ENCODE data around the gene PRND.
A peak's percentile ranks its signal among the peaks of the same experiment; 100 is the strongest.

PRND gene

GRCh38 chr20:4682682-4683081, 39.0 kb upstream of the PRND start:
- H3K36me3 ChIP-seq (ENCODE audit: control insufficient read depth in 4 of 4, insufficient read depth in 4 of 4, low read length in 3 of 4): no peaks in the 10 kb centered on the region
- H3K4me3 ChIP-seq (ENCODE audit: control insufficient read depth in 1 of 7, extremely low read depth in 1 of 7, insufficient read depth in 4 of 7, low read depth in 2 of 7, low read length in 6 of 7): no peak overlapping the region
- peaks cover 8 to 14% (median 11%) of the 10 kb centered on the region in 4 experiments for H3K4me1 ChIP-seq (ENCODE audit: control extremely low read depth in 1 of 4, control insufficient read depth in 4 of 4, insufficient read depth in 4 of 4, low read length in 3 of 4)
- 100% methylated on average over 1 of the region's 6 CpGs for WGBS (ENCODE audit: insufficient coverage)
- H3K27ac ChIP-seq (ENCODE audit: insufficient read depth in 1 of 2, low read depth in 1 of 2, low read length in 2 of 2, poor library complexity in 1 of 2, severe bottlenecking in 2 of 2): no peak overlapping the region
- H3K27me3 ChIP-seq (replicated peaks in 2 of 5; ENCODE audit: control insufficient read depth in 4 of 5, insufficient read depth in 5 of 5, low read length in 4 of 5): peaks cover 0 to 4% (median 0%) of the 10 kb centered on the region in 5 experiments
- ChIA-PET CTCF (interaction anchor here (0.6 to 1.0 kb wide), 3 partner anchors 9 to 12 kb away, joined by 3 to 4 read pairs (median 3); no protein-coding TSS in a partner anchor), POLR2A (no interaction called here)
- no peaks in the 10 kb centered on the region for H3K9me3 ChIP-seq (ENCODE audit: control extremely low read depth in 1 of 5, control insufficient read depth in 4 of 5, insufficient read depth in 2 of 5, low read depth in 1 of 5, low read length in 4 of 5)
- no peak for DNase-seq

GRCh38 chr20:4683261-4683660, 38.4 kb upstream of the PRND start:
- Histone ChIP-seq H3K4me3 (ENCODE audit: control insufficient read depth in 1 of 7, extremely low read depth in 1 of 7, insufficient read depth in 4 of 7, low read depth in 2 of 7, low read length in 6 of 7) (no peak overlapping the region), H3K27me3 (replicated peaks in 2 of 5; ENCODE audit: control insufficient read depth in 4 of 5, insufficient read depth in 5 of 5, low read length in 4 of 5) (peaks cover 0 to 4% (median 0%) of the 10 kb centered on the region in 5 experiments), H3K9me3 (ENCODE audit: control extremely low read depth in 1 of 5, control insufficient read depth in 4 of 5, insufficient read depth in 2 of 5, low read depth in 1 of 5, low read length in 4 of 5) (no peaks in the 10 kb centered on the region), H3K36me3 (ENCODE audit: control insufficient read depth in 4 of 4, insufficient read depth in 4 of 4, low read length in 3 of 4) (no peaks in the 10 kb centered on the region), H3K27ac (ENCODE audit: insufficient read depth in 1 of 2, low read depth in 1 of 2, low read length in 2 of 2, poor library complexity in 1 of 2, severe bottlenecking in 2 of 2) (no peak overlapping the region), H3K4me1 (ENCODE audit: control extremely low read depth in 1 of 4, control insufficient read depth in 4 of 4, insufficient read depth in 4 of 4, low read length in 3 of 4) (peaks cover 8 to 17% (median 11%) of the 10 kb centered on the region in 4 experiments)
- no peak for DNase-seq
- WGBS (ENCODE audit: insufficient coverage): no CpG with 5 or more reads among the region's 2 CpGs
- CTCF ChIA-PET: interaction anchor here (1.0 kb wide), 2 partner anchors 10 to 12 kb away, joined by 3 to 4 read pairs; no protein-coding TSS in a partner anchor
- POLR2A ChIA-PET: no interaction called here

- DNase-seq: no peak
- 92% methylated on average over 5 of the region's 6 CpGs for WGBS (ENCODE audit: insufficient coverage)
- H3K9me3 ChIP-seq (ENCODE audit: control extremely low read depth in 1 of 5, control insufficient read depth in 4 of 5, insufficient read depth in 2 of 5, low read depth in 1 of 5, low read length in 4 of 5): no peaks in the 10 kb centered on the region
- H3K36me3 ChIP-seq (ENCODE audit: control insufficient read depth in 4 of 4, insufficient read depth in 4 of 4, low read length in 3 of 4): peaks cover 0 to 2% (median 1%) of the 10 kb centered on the region in 4 experiments
- peaks cover 0 to 2% (median 0%) of the 10 kb centered on the region in 5 experiments for H3K27me3 ChIP-seq (replicated peaks in 2 of 5; ENCODE audit: control insufficient read depth in 4 of 5, insufficient read depth in 5 of 5, low read length in 4 of 5)
- POLR2A ChIA-PET: no interaction called here
- no peak overlapping the region for H3K4me3 ChIP-seq (ENCODE audit: control insufficient read depth in 1 of 7, extremely low read depth in 1 of 7, insufficient read depth in 4 of 7, low read depth in 2 of 7, low read length in 6 of 7)
- H3K27ac ChIP-seq (ENCODE audit: insufficient read depth in 1 of 2, low read depth in 1 of 2, low read length in 2 of 2, poor library complexity in 1 of 2, severe bottlenecking in 2 of 2): no peak overlapping the region
- peaks cover 8 to 22% (median 11%) of the 10 kb centered on the region in 4 experiments for H3K4me1 ChIP-seq (ENCODE audit: control extremely low read depth in 1 of 4, control insufficient read depth in 4 of 4, insufficient read depth in 4 of 4, low read length in 3 of 4)
- CTCF ChIA-PET: interaction anchor here (1.0 to 1.6 kb wide), 3 partner anchors 19 to 35 kb away, joined by 3 to 6 read pairs (median 4); no protein-coding TSS in a partner anchor
Measured at GRCh38 chr20:4684837-4685413, 36.8 kb upstream of the PRND start.

- H3K4me1 ChIP-seq (ENCODE audit: control extremely low read depth in 1 of 4, control insufficient read depth in 4 of 4, insufficient read depth in 4 of 4, low read length in 3 of 4): peaks cover 8 to 22% (median 11%) of the 10 kb centered on the region in 4 experiments
- WGBS (ENCODE audit: insufficient coverage): 0% methylated on average over 7 of the region's 8 CpGs
- H3K27me3 ChIP-seq (replicated peaks in 2 of 5; ENCODE audit: control insufficient read depth in 4 of 5, insufficient read depth in 5 of 5, low read length in 4 of 5): peaks cover 0 to 2% (median 0%) of the 10 kb centered on the region in 5 experiments
- POLR2A ChIA-PET: no interaction called here
- no peak for DNase-seq
- peak overlapping the region; percentile 54 to 83 (median 68) for H3K4me3 ChIP-seq (ENCODE audit: control insufficient read depth in 1 of 7, extremely low read depth in 1 of 7, insufficient read depth in 4 of 7, low read depth in 2 of 7, low read length in 6 of 7)
- no peaks in the 10 kb centered on the region for H3K9me3 ChIP-seq (ENCODE audit: control extremely low read depth in 1 of 5, control insufficient read depth in 4 of 5, insufficient read depth in 2 of 5, low read depth in 1 of 5, low read length in 4 of 5)
- CTCF ChIA-PET: no interaction called here
- peaks cover 0 to 2% (median 1%) of the 10 kb centered on the region in 4 experiments for H3K36me3 ChIP-seq (ENCODE audit: control insufficient read depth in 4 of 4, insufficient read depth in 4 of 4, low read length in 3 of 4)
- H3K27ac ChIP-seq (ENCODE audit: insufficient read depth in 1 of 2, low read depth in 1 of 2, low read length in 2 of 2, poor library complexity in 1 of 2, severe bottlenecking in 2 of 2): peak overlapping the region in 1 of 2 experiments; percentile 86
Measured at GRCh38 chr20:4685923-4686221, 35.8 kb upstream of the PRND start.

GRCh38 chr20:4688305-4688704, 33.4 kb upstream of the PRND start:
- WGBS (ENCODE audit: insufficient coverage): 100% methylated on average over 2 of the region's 2 CpGs
- no peak overlapping the region for H3K27ac ChIP-seq (ENCODE audit: insufficient read depth in 1 of 2, low read depth in 1 of 2, low read length in 2 of 2, poor library complexity in 1 of 2, severe bottlenecking in 2 of 2)
- peaks cover 2 to 4% (median 4%) of the 10 kb centered on the region in 4 experiments for H3K36me3 ChIP-seq (ENCODE audit: control insufficient read depth in 4 of 4, insufficient read depth in 4 of 4, low read length in 3 of 4)
- no peak overlapping the region for H3K4me3 ChIP-seq (ENCODE audit: control insufficient read depth in 1 of 7, extremely low read depth in 1 of 7, insufficient read depth in 4 of 7, low read depth in 2 of 7, low read length in 6 of 7)
- peaks cover 8 to 22% (median 11%) of the 10 kb centered on the region in 4 experiments for H3K4me1 ChIP-seq (ENCODE audit: control extremely low read depth in 1 of 4, control insufficient read depth in 4 of 4, insufficient read depth in 4 of 4, low read length in 3 of 4)
- no peaks in the 10 kb centered on the region for H3K9me3 ChIP-seq (ENCODE audit: control extremely low read depth in 1 of 5, control insufficient read depth in 4 of 5, insufficient read depth in 2 of 5, low read depth in 1 of 5, low read length in 4 of 5)
- no peaks in the 10 kb centered on the region for H3K27me3 ChIP-seq (replicated peaks in 2 of 5; ENCODE audit: control insufficient read depth in 4 of 5, insufficient read depth in 5 of 5, low read length in 4 of 5)
- POLR2A ChIA-PET: interaction anchor here (0.8 kb wide), 1 partner anchor 9 kb away, joined by 4 read pairs; no protein-coding TSS in a partner anchor
- DNase-seq: no peak
- CTCF ChIA-PET: no interaction called here

GRCh38 chr20:4689220-4689619, 32.5 kb upstream of the PRND start:
- POLR2A ChIA-PET: no interaction called here
- Histone ChIP-seq H3K4me3 (ENCODE audit: control insufficient read depth in 1 of 7, extremely low read depth in 1 of 7, insufficient read depth in 4 of 7, low read depth in 2 of 7, low read length in 6 of 7) (no peak overlapping the region), H3K36me3 (ENCODE audit: control insufficient read depth in 4 of 4, insufficient read depth in 4 of 4, low read length in 3 of 4) (peaks cover 2 to 6% (median 4%) of the 10 kb centered on the region in 4 experiments), H3K4me1 (ENCODE audit: control extremely low read depth in 1 of 4, control insufficient read depth in 4 of 4, insufficient read depth in 4 of 4, low read length in 3 of 4) (peaks cover 8 to 22% (median 11%) of the 10 kb centered on the region in 4 experiments), H3K9me3 (ENCODE audit: control extremely low read depth in 1 of 5, control insufficient read depth in 4 of 5, insufficient read depth in 2 of 5, low read depth in 1 of 5, low read length in 4 of 5) (no peaks in the 10 kb centered on the region), H3K27ac (ENCODE audit: insufficient read depth in 1 of 2, low read depth in 1 of 2, low read length in 2 of 2, poor library complexity in 1 of 2, severe bottlenecking in 2 of 2) (no peak overlapping the region), H3K27me3 (replicated peaks in 2 of 5; ENCODE audit: control insufficient read depth in 4 of 5, insufficient read depth in 5 of 5, low read length in 4 of 5) (no peaks in the 10 kb centered on the region)
- 100% methylated on average over 1 of the region's 2 CpGs for WGBS (ENCODE audit: insufficient coverage)
- CTCF ChIA-PET: interaction anchor here (1.5 to 1.6 kb wide), 2 partner anchors 24 to 44 kb away, joined by 3 to 4 read pairs; no protein-coding TSS in a partner anchor
- DNase-seq: peak in 1 of 3 donors; percentile 17

- no peaks in the 10 kb centered on the region for H3K27me3 ChIP-seq (replicated peaks in 2 of 5; ENCODE audit: control insufficient read depth in 4 of 5, insufficient read depth in 5 of 5, low read length in 4 of 5)
- no peak overlapping the region for H3K27ac ChIP-seq (ENCODE audit: insufficient read depth in 1 of 2, low read depth in 1 of 2, low read length in 2 of 2, poor library complexity in 1 of 2, severe bottlenecking in 2 of 2)
- DNase-seq: no peak
- ChIA-PET POLR2A (no interaction called here), CTCF (interaction anchor here (0.6 to 2.9 kb wide), 4 partner anchors 8 to 86 kb away, joined by 3 to 14 read pairs (median 4); no protein-coding TSS in a partner anchor)
- peaks cover 2 to 13% (median 4%) of the 10 kb centered on the region in 4 experiments for H3K4me1 ChIP-seq (ENCODE audit: control extremely low read depth in 1 of 4, control insufficient read depth in 4 of 4, insufficient read depth in 4 of 4, low read length in 3 of 4)
- H3K4me3 ChIP-seq (ENCODE audit: control insufficient read depth in 1 of 7, extremely low read depth in 1 of 7, insufficient read depth in 4 of 7, low read depth in 2 of 7, low read length in 6 of 7): no peak overlapping the region
- WGBS (ENCODE audit: insufficient coverage): 100% methylated on average over 1 of the region's 2 CpGs
- H3K36me3 ChIP-seq (ENCODE audit: control insufficient read depth in 4 of 4, insufficient read depth in 4 of 4, low read length in 3 of 4): peaks cover 4 to 9% (median 5%) of the 10 kb centered on the region in 4 experiments
- no peaks in the 10 kb centered on the region for H3K9me3 ChIP-seq (ENCODE audit: control extremely low read depth in 1 of 5, control insufficient read depth in 4 of 5, insufficient read depth in 2 of 5, low read depth in 1 of 5, low read length in 4 of 5)
Measured at GRCh38 chr20:4691753-4692152, 30.0 kb upstream of the PRND start.

Data from common myeloid progenitor, CD34-positive (primary cell).